Dedifferentiated amniotic fluid mesenchymal stem cell (primary cell): ENCODE data around the gene DMXL1.
A peak's percentile ranks its signal among the peaks of the same experiment; 100 is the strongest.

Experiments
- DNase-seq: peaks from one replicate; pipeline ENCODE4 v3.0.0-alpha.2; 2016; ENCODE audit errors: extremely low spot score

The DMXL1 gene

DNA sequence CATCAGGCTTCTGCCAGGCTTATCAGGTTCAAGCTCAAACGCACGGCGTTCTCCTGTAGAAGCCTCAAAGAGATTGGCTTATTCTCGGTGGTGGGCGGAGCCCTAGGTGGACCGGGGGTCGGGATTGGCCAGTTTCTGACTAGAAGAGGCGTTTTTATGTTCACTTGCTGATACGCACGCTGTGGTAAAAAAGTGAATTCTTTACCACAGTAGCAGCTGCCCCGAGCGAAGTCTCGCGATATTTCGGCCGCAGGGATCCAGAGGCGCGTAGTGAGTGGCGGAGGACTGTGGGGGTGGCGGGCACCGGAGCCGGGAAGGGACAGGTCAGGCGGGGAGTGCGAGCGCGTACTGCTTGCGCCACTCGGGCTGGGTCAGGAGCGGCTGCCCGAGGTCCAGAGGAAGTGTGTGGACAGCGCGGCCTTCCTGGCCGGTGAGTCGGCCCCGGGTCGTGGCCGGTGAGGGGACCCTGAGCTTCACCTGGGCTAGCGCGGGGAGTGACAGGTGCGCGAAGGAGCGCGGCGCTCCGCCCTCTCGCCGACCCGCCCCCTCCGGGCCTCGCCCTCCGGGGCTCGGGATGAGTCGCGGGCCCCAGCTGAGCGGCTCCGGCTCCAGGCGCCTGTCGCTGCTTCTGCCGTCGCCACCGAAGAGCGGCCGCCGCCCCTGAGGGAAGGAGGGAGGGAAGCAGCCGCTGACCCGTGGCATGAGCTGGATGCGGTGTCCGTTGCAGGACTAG lies at the start of gene DMXL1:
DMXL1 (plus strand) TSS at position 260 of the 733 bp plus-strand sequence. CDS start 483 bp downstream, outside the sequence.
- peak; percentile 100 for DNase-seq

DNA sequence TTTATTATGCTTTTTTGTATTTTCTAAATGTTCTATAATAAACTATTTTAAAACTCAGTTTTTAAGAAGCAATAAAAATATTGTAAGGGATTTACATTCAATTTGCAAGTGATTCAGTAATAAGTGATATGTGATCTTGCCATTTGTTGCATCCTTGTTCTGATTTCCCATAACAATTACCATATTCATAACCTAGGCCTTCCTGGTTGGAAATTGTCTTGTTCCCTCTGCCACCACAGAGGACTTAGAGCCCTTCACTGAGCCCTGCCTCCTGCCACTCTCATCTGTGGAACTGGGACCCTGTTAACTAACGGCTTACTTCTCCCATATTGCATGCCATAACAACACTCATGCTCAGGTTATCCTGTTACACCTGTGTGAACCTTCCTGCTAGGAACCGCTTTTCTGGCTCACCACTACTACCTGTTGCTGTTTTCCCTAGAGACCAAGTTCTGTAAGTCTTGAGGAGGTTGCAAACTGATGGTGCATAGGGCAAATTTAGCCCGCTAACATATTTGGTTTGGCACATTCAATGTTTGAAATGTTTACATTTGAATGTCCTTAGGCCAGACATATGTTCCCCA lies 49.6 kb upstream of the DMXL1 start:
- no peak for DNase-seq

- peak; percentile 51 for DNase-seq
Measured at GRCh38 chr5:119022017-119022745, 48.7 kb upstream of the DMXL1 start.

DNA sequence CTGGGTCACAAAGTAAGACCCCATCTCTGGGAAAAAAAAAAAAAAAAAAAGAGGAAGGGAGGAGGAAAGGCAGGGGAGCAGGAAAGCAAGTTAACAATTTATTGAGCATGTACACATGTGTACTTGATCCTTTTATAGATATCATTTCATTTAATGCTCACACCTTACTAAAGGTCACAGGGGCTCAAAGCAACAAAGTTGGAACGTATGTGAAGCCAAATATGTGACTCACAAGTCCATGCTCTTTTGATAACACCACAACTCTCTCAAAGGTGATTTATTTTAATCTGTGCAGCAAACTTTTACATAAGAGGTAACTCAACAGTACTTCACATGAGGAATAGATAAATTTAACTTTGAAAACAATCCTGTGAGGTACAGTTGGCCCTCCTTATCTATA lies 48.1 kb upstream of the DMXL1 start:
- no peak for DNase-seq

- DNase-seq, result no peak
Measured at GRCh38 chr5:119028575-119028974, 42.3 kb upstream of the DMXL1 start.

GRCh38 chr5:119031011-119031886 lies 39.6 kb upstream of the DMXL1 start:
- DNase-seq, result no peak

DNA sequence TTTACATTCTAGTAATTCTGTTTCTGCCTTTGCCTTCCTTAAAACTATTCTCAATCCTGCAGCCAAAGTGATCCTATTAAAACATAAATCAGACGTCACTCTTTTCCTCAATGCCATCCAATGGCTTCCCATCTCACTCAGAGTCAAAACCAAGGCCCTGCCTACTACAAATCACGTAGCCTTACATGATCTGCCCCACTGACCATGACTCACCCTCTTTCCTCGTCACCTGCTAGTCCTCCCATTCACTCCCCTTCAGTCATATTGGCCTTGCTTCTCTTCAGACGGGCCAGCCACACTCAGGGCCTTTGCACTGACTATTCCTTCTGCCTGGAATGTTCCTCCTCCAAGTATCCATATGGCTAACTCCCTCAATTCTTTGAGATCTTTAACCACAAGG lies 39.0 kb upstream of the DMXL1 start:
- DNase-seq, result no peak

- DNase-seq, result no peak
Measured at GRCh38 chr5:119032656-119033055, 38.2 kb upstream of the DMXL1 start.

DNA sequence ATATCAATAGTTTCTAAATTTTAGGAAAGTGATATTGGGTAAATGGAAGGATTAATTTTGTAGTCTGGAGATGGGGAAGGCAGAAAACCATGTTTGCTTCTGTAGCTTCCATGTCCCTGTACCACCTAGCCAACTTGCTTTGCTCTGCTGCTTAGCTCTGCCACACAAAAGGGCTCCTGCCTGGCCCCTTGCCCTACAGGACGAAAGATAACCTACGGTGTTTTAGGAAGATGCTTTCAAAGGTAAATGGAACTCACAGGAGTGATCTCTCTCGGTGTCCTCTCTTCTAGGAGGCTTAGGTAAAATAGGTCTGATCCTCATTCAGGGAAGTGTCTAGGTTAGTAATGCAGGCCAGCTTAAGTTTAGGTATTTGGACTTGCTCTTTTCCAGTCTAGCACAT lies 37.8 kb upstream of the DMXL1 start:
- DNase-seq, result no peak

GRCh38 chr5:119036101-119036762 lies 34.7 kb upstream of the DMXL1 start:
- DNase-seq, result peak; percentile 33

DNA sequence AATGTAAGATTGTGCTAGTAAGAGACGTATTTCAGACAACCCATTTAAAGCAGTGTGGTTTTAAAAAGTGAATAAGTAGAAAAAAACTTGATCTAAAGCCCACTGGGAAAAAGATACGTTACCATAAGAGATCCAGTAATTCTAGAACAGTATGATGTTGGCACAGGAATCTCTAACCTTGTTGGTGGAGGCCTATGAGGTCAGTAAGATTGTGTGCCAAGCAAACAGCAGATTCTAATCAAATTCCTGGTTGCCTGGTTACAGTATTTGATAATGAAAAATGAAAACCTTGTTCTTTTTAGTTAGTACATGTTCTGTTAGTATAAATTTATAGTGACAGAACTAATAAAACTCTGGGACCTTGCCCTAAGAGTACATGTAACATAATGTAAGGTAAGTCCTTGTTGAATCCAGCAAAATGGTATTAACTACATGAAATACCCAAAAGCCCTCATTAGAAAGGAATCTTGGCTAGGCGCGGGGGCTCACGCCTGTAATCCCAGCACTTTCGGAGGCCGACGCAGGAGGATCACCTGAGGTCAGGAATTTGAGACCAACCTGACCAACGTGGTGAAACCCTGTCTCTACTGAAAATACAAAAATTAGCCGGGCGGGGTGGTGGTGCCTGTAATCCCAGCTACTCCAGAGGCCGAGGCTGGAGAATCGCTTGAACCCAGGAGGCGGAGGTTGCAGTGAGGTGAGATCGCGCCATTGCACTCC lies 33.2 kb upstream of the DMXL1 start:
- DNase-seq, result peak; percentile 42

DNA sequence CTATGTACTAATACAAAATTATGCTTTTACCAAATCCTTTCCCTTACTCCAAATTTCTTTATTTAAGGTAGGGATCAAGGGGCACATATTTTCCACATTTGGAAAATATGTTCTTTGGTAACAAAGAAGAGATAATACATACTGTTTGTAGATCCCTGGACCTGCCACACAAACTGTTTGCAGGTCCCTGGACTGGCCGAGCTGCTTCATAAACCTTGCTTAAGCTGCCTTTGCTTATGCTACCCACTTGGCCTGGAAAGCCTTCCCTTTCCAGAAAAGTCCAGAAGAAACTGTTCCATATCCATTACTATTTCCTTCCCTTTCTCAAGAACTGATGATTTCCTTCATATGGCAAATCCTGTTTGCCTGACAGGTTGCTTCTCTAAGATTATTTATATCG lies 22.6 kb upstream of the DMXL1 start:
- DNase-seq, result no peak

- peak; percentile 55 for DNase-seq
Measured at GRCh38 chr5:119049824-119050449, 20.9 kb upstream of the DMXL1 start.

DNA sequence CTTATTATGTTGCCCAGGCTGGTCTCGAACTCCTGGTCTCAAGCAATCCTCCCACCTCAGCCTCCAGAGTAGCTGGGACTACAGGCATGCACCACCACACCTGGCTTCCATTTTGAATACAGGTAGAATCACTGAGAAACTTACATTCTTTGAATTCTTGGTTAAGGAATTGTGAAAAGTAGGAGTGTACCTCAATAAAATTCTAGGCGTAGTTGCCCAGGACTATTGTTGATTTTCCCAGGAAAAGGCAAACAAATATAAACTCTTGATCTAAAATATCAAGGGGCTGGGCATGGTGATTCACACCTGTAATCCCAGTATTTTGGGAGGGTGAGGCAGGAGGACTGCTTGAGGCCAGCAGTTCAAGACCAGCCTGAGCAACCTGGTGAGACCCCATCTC lies 16.8 kb upstream of the DMXL1 start:
- DNase-seq, result no peak

GRCh38 chr5:119055294-119055693 lies 15.6 kb upstream of the DMXL1 start:
- no peak for DNase-seq

GRCh38 chr5:119058979-119059529 lies 11.8 kb upstream of the DMXL1 start:
- no peak for DNase-seq

DNA sequence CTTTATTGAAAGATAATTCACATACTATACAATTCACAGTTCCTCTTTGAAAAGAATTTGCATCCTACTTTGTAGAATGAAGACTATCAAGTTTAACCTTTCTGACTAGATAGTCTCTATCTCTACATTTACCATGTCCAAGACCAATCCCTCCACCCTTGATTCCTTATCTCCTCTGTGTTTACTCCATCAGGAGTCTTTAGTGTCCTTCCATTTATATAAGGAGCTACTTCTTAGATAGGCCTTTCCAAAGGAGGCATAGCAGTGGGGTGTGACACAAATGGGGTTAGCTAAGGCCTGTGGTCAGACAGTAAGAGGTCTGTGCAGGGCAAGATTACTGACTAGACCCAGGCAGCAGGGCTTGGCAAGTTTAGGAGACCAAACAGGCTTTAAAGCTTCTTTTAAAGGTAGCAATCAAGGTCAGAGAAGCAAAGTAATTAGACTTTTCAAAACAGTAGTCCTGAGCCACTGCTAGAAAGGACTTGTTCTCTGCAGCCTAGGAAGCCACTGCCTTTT lies 11.1 kb upstream of the DMXL1 start:
- DNase-seq, result no peak

GRCh38 chr5:119063579-119064379 lies 7.1 kb upstream of the DMXL1 start:
- DNase-seq, result peak; percentile 31

GRCh38 chr5:119067450-119067849 lies 3.4 kb upstream of the DMXL1 start:
- no peak for DNase-seq
